Spleen (tissue), 11 donors: ENCODE results near the gene CCDC92. TPM values are rescaled to one million over a fixed set of nuclear protein-coding genes. Genes with fewer than 3 reads are reported as not detected.

Experiments
- DNase-seq: peaks from one replicate; pipeline ENCODE4 v3.0.0-alpha.2; 2020
- H3K27ac ChIP-seq, 8 donors: fragments of 200-600 bp; sonication (generic) in 7 of 8; 1 replicate in 4 of 8; 2 replicates in 4 of 8; pipeline versions ENCODE4 v1.5.0 to v1.8.0; 2016 to 2021; ENCODE audit warnings: inconsistent platforms in 4 of 8, mild to moderate bottlenecking in 4 of 8, moderate library complexity in 1 of 8
- H3K27me3 ChIP-seq, 7 donors: fragments of 200-600 bp; sonication (generic) in 6 of 7; replicated peaks in 1 of 7; 1 replicate in 4 of 7; 2 replicates in 3 of 7; pipeline versions ENCODE4 v1.5.0 to v1.8.0; 2016 to 2021; ENCODE audit warnings: inconsistent platforms in 3 of 7, mild to moderate bottlenecking in 1 of 7
- H3K36me3 ChIP-seq, 6 donors: fragments of 200-600 bp; sonication (generic) in 5 of 6; 1 replicate in 4 of 6; 2 replicates in 2 of 6; pipeline versions ENCODE4 v1.5.0 to v1.8.0; 2016 to 2021; ENCODE audit warnings: inconsistent platforms in 2 of 6
- H3K4me1 ChIP-seq, 6 donors: fragments of 200-600 bp; sonication (generic) in 5 of 6; 1 replicate in 3 of 6; 2 replicates in 3 of 6; pipeline versions ENCODE4 v1.5.0 to v1.8.0; 2016 to 2021; ENCODE audit warnings: inconsistent platforms in 3 of 6
- H3K4me3 ChIP-seq, 8 donors: fragments of 200-600 bp; sonication (generic) in 7 of 8; 1 replicate in 4 of 8; 2 replicates in 4 of 8; pipeline versions ENCODE4 v1.5.0 to v1.8.0; 2016 to 2021; ENCODE audit warnings: inconsistent platforms in 4 of 8, mild to moderate bottlenecking in 4 of 8, moderate library complexity in 2 of 8
- H3K9me3 ChIP-seq, 8 donors: fragments of 200-600 bp; sonication (generic) in 7 of 8; 1 replicate in 4 of 8; 2 replicates in 4 of 8; pipeline versions ENCODE4 v1.5.0 to v1.8.0; 2016 to 2021; ENCODE audit warnings: inconsistent platforms in 4 of 8
- CTCF ChIP-seq, 11 experiments: fragments of 200-600 bp in 7 of 11; fragments of 450-650 bp in 4 of 11; sonication (generic) in 4 of 11; IDR thresholded peaks in 8 of 11; conservative IDR thresholded peaks in 3 of 11; 1 replicate in 7 of 11; 2 replicates in 4 of 11; pipeline versions ENCODE4 v1.4.0 to v1.8.0; 2016 to 2021; ENCODE audit warnings: antibody characterized with exemption in 11 of 11, inconsistent platforms in 4 of 11, mild to moderate bottlenecking in 1 of 11
- POLR2A ChIP-seq, 3 donors: fragments of 450-650 bp; IDR thresholded peaks; one replicate each; pipeline ENCODE4 v1.5.1; 2017; ENCODE audit warnings: antibody characterized with exemption in 3 of 3, mild to moderate bottlenecking in 1 of 3
- POLR2AphosphoS5 ChIP-seq, 3 donors: sonication (generic); formaldehyde crosslinking; IDR thresholded peaks; one replicate each; pipeline ENCODE4 v1.5.1; 2017; ENCODE audit warnings: antibody characterized with exemption in 3 of 3
- WGBS, 5 donors: extraction: QIAGEN DNeasy Blood & Tissue Kit in 3 of 5; methylation state at CpG; one replicate each; pipeline versions ENCODE4 v1.1.5 to v1.1.7; 2013 to 2018; 5-methylcytosine and 5-hydroxymethylcytosine counted together
- intact Hi-C: fragments of 100-400 bp; cut with DNase I; formaldehyde crosslinking; loops from one replicate; pipeline ENCODE4 v1.15.0; 2023; ENCODE audit warnings: low total_unique reads
- polyA plus RNA-seq, 3 donors: library from polyadenylated mRNA; stranded (reverse); fragments of 200-250 nt; gene quantifications; one replicate each; pipeline ENCODE4 v1.2.1, GENCODE V29; 2013
- total RNA-seq, 7 donors: library from RNA; depleted of rRNA in 3 of 7; stranded (reverse); fragments of >200 nt in 3 of 7; fragmentation: NEBNext Ultra II Directional in 4 of 7; extraction: Animal tissue kit (Norgen Biotek cat#: 25700) in 4 of 7; gene quantifications; one replicate each; pipeline versions ENCODE4 v1.1.0 to v1.2.1, GENCODE V29; 2016 to 2021
- donor health status: healthy with polysubstance abuse.
- donor health status: DM: no; HTN: no; CAD: no; lungs with moderate emphysema.
- donor health status: DM: no; HTN: no; CAD: no.
- donor health status: Bipolar disorder and iron deficiency.
- donor health status: healthy.
- donor health status: DM: no; HTN: no; CAD: no.
- donor health status: DM: yes; HTN: yes; CAD: no.

CCDC92 gene
- total and polyA plus RNA-seq, 10 donors = 16.0 to 36.7 (median 27.8) TPM

DNA sequence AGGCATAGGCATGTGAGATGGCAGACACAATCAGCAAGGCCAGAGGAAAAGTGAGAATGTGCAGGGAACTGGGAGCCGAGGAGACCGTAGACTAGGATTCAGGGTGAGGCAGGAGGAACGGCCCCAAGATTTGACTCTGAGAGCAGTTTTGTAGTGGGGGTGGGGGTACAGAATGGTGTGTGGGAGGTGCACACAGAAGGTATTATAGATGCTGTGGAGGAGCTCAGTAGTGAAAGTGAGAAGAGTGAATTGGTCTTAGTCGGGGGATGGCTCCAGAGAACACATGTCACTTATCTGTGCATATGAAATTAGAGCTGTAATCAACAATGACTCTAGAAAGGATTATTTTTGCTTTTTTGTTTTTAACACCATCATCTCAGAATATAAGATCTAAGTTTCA lies 12.3 kb upstream of the CCDC92 start:
- Histone ChIP-seq H3K36me3 (peaks cover 0 to 33% (median 12%) of the 10 kb centered on the region in 6 donors), H3K27me3 (no peaks in the 10 kb centered on the region), H3K4me1 (peaks cover 0 to 49% (median 19%) of the 10 kb centered on the region in 6 donors), H3K27ac (no peak overlapping the region), H3K9me3 (no peaks in the 10 kb centered on the region), H3K4me3 (no peak overlapping the region)
- TF ChIP-seq POLR2AphosphoS5 (IDR thresholded peaks at IDR 0.05) (no peak), POLR2A (IDR thresholded peaks at IDR 0.05) (no peak), CTCF (IDR thresholded peaks at IDR 0.05 in 8 of 11, conservative IDR thresholded peaks at IDR 0.05 in 3 of 11) (no peak)
- DNase-seq = no peak
- 76 to 86% (median 84%) methylated on average over 4 of the region's 4 CpGs for whole genome bisulfite sequencing, 5 donors
- intact Hi-C loops = loop anchor here (2.0 to 10.0 kb wide), 2 partner anchors 80 to 180 kb away; no protein-coding TSS in a partner anchor

- H3K9me3 ChIP-seq = no peaks in the 10 kb centered on the region
- no peaks in the 10 kb centered on the region for H3K27me3 ChIP-seq
- WGBS, 5 donors = 52 to 64% (median 57%) methylated on average over 7 of the region's 7 CpGs
- TF ChIP-seq CTCF (IDR thresholded peaks at IDR 0.05 in 8 of 11, conservative IDR thresholded peaks at IDR 0.05 in 3 of 11) (peak; percentile 27 to 74 (median 54)), POLR2AphosphoS5 (IDR thresholded peaks at IDR 0.05) (no peak)
- peaks cover 0 to 40% (median 16%) of the 10 kb centered on the region in 6 donors for H3K4me1 ChIP-seq
- no peak overlapping the region for H3K27ac ChIP-seq
- H3K36me3 ChIP-seq = peaks cover 0 to 24% (median 7%) of the 10 kb centered on the region in 6 donors
- no peak overlapping the region for H3K4me3 ChIP-seq
- intact Hi-C loops = loop anchor here (2.0 to 10.0 kb wide), 2 partner anchors 79 to 179 kb away; no protein-coding TSS in a partner anchor
- DNase-seq = no peak
Observed at GRCh38 chr12:123983822-123984485, 11.3 kb upstream of the CCDC92 start.

DNA sequence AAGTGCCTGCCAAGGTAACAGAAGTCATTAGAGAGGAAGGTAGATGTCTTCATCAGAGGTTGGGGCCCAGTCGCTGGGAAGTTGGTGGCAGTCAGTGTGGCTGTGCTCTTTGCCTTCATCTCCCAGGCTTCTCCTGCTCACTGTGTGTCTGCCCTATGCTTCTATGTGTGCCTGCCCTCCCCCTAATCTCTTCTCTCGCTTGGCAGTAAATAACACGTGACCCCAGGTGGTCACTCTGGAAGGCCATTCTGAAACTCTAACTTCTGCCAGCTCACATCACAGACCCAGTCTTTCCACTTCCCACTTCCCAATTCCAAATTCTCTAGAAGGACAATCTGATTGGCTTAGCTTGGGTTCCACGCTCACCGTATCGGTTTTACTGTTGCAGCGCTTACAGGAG lies 9.6 kb upstream of the CCDC92 start:
- no peak overlapping the region for H3K27ac ChIP-seq
- WGBS, 5 donors = 86 to 96% (median 92%) methylated on average over 7 of the region's 7 CpGs
- TF ChIP-seq POLR2A (IDR thresholded peaks at IDR 0.05) (no peak), CTCF (IDR thresholded peaks at IDR 0.05 in 8 of 11, conservative IDR thresholded peaks at IDR 0.05 in 3 of 11) (no peak), POLR2AphosphoS5 (IDR thresholded peaks at IDR 0.05) (no peak)
- H3K27me3 ChIP-seq = no peaks in the 10 kb centered on the region
- peaks cover 0 to 33% (median 16%) of the 10 kb centered on the region in 6 donors for H3K4me1 ChIP-seq
- H3K9me3 ChIP-seq = no peaks in the 10 kb centered on the region
- H3K36me3 ChIP-seq = peaks cover 0 to 13% (median 0%) of the 10 kb centered on the region in 6 donors
- no peak for DNase-seq
- no peak overlapping the region for H3K4me3 ChIP-seq
- intact Hi-C loops = loop anchor here (10.0 kb wide), 1 partner anchor 177 kb away; no protein-coding TSS in a partner anchor

GRCh38 chr12:123979566-123979965 lies 6.9 kb upstream of the CCDC92 start:
- no peaks in the 10 kb centered on the region for H3K27me3 ChIP-seq
- no peak overlapping the region for H3K27ac ChIP-seq
- no peak for DNase-seq
- H3K4me1 ChIP-seq = peaks cover 0 to 24% (median 9%) of the 10 kb centered on the region in 6 donors
- WGBS, 5 donors = 95 to 98% (median 97%) methylated on average over 6 of the region's 6 CpGs
- peaks cover 0 to 28% (median 3%) of the 10 kb centered on the region in 6 donors for H3K36me3 ChIP-seq
- intact Hi-C loops = no loop called here
- TF ChIP-seq POLR2AphosphoS5 (IDR thresholded peaks at IDR 0.05) (no peak), POLR2A (IDR thresholded peaks at IDR 0.05) (no peak), CTCF (IDR thresholded peaks at IDR 0.05 in 8 of 11, conservative IDR thresholded peaks at IDR 0.05 in 3 of 11) (no peak)
- no peaks in the 10 kb centered on the region for H3K9me3 ChIP-seq
- no peak overlapping the region for H3K4me3 ChIP-seq
